T47D (cell line): ENCODE results near the gene LRRC39.
A peak's percentile ranks its signal among the peaks of the same experiment; 100 is the strongest.

ENCODE experiments used
- DNase-seq, 2 experiments: peaks; one replicate each; pipeline versions ENCODE4 v3.0.0 to v3.0.0-alpha.2; 2011 to 2012; ENCODE audit warnings: low read depth in 1 of 2, low spot score in 1 of 2
- JUND ChIP-seq: IDR thresholded peaks from 2 replicates; pipeline ENCODE4 v1.6.1; 2012; ENCODE audit warnings: low read depth
- in situ Hi-C: cut with HindIII; loops from 2 replicates; pipeline ENCODE4 v1.10.0; 2016; ENCODE audit warnings: low sequenced_read_pairs, low pct_unique_long_range_greater_than_20kb

LRRC39 gene

DNA sequence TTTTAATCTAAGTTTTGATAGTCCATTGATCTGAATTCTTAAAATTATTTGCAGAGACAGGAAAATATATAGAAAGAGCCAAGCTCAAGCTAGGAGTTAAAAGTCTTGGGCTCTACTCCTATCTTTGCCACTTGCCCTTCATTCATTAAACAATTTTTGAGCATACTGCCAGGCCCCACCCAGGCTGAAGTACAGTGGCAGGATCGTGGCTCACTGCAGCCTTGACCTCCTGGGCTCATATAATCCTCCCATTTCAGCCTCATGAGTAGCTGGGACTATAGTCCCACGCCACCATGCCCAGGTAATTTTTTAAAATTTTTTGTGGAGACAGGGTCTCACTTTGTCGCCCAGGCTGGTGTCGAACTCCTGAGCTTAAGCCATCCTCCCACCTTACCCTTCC, 36.9 kb downstream of the LRRC39 start:
- in situ Hi-C loops, result no loop called here
- DNase-seq, result no peak
- TF ChIP-seq JUND, result no peak

DNA sequence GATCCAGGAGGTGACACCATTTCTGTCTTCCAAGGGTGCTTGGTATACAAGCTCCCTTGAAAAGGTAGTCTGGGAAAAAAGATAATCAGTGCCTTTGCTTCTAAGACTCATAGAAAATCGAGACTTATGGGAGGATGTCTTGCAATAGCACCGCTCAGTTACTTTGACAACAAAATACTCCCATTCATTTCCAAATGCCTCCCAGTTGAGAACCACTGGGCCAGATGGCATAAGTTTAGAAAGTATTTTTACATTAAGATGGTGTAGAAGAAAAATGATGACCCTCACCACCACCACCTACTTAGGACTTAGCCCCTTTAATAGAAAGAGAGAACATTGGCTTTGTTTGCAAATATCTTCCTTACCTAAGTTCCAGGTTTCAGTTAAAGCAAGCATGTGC, 40.5 kb downstream of the LRRC39 start:
- no peak for TF ChIP-seq JUND
- DNase-seq, result no peak
- in situ Hi-C loops, result no loop called here

DNA sequence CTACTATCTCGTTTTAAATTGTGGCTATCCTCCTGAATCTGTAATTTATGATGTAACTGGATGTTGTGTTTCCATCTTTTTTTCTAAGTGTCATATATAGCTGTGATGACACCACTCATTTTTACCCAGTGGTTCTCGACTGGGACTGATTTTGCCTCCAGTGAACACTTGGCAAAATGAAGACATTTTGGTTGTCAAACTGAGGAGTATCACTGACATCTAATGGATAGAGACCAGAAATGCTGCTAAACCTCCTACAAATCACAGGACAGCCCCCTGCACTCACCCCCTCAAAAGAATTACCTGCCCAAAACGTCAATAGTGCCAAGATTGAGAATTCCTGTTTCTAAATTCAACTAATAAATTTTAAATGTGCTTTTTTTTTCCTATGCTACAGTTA, 43.2 kb downstream of the LRRC39 start:
- in situ Hi-C loops, result no loop called here

DNA sequence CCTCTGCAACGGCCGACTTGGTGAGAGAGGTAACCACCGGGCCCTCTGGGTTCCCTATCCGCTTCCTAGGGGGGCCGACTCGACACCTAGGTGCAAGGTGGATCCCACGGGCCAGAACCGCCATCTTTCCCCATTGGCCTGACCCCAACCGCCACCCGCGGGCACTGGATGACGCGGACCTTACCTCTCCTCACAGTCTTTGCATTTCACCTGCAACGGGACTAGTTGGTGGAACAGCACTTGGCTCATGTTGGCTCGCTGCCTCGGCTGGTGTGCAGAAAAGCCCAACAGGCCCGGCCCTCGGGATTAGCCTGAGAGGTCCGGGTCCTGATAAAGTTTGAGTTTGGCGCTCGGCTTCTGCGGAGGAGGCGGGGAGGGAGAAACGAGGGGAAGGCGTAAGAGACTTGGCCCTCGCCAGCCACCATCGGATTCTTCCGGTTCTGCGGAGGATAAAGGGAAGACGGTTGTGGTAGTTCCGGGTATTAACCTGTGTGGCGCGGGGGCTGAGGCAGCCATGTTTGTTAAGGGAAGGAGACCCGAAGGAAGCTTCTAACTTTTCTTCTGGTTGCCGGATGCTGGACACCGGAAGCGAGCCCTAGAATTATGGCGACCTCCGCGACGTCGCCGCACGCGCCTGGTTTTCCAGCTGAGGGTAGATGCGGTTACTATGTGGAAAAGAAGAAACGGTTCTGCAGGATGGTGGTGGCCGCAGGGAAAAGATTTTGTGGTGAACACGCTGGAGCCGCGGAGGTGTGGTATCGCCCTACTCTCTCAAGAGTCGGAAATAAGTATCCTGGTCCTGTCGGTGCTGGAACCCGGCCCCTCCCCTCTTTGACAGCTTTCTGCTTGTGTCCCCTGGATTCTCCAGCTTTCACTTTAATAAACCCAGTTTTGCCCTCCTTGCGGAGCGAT, 45.2 kb downstream of the LRRC39 start, which contains the start of the genes SASS6 and TRMT13:
TSS of gene SASS6 (minus strand) at position 365 of the 912 bp plus-strand sequence. CDS start at position 249, 116 bp downstream.
TSS of gene TRMT13 (plus strand) at position 598 of the 912 bp plus-strand sequence. CDS start at position 604, 6 bp downstream.
- DNase-seq, result peak; percentile 42 to 97
- in situ Hi-C loops, result no loop called here
- no peak for TF ChIP-seq JUND

More for the DNA sequence above, 43.2 kb downstream of the LRRC39 start:
- TF ChIP-seq JUND, result no peak
- no peak for DNase-seq

DNA sequence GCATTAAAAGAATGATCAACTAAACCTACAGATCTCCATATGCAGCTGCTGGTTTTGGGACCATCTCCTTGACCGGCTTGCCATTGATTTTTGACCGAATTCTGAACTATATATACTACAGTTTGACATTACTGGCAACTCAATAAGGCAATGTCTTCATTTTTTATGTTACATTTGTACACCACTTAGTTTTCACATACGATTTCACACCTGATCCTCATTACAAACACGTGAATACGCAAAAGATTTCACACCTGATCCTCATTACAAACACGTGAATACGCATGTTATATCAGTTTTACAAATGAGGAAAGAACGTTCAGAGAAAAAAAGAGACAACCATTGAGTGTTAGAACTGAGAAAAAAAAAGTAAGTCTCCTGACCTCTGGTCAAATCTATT, 46.4 kb downstream of the LRRC39 start:
- in situ Hi-C loops, result no loop called here
- DNase-seq, result no peak
- no peak for TF ChIP-seq JUND

DNA sequence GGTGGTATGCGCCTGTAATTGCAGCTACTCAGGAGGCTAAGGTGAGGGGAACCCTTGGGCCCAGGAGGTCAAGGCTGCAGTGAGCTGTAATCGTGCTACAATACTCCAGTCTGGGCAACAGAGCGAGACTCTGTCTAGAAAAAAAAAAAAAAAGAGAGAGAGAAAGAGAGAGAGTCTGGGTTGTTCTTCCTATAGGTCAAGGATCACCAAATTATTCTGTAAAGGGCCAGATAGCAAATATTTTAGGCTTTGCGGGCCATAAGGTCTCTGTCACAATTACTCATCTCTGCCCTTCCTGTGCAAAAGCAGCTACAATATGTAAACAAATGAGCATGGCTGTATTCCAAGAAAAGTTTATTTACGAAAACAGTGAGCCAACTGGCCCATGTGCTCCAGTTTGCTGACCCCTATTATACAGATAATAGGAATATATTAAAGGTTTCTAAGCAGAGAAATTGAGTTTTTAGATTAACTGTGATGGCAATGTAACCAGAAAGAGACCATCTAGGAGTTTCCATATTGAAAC, 47.4 kb downstream of the LRRC39 start:
- no peak for DNase-seq
- TF ChIP-seq JUND, result no peak
- in situ Hi-C loops, result no loop called here

DNA sequence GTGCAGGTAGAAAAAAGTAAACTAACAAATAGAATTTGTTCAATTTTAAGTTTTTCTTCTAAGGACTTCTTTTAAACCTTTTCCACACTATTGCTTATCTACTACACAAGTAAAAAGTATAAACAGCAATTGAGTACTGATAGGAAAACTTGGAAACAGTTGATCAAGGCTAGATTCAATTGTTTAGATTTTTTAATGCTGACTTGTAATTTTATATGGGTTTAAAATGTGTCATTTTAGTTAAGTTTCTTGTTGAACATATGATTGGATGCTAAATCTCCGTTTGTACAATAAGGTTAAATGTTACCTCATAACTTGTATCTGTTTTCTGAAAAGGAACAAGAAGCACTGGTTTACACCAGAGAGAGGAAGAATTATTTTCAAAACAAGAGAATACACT, 50.8 kb downstream of the LRRC39 start:
- no peak for DNase-seq
- no peak for TF ChIP-seq JUND
- in situ Hi-C loops, result no loop called here

DNA sequence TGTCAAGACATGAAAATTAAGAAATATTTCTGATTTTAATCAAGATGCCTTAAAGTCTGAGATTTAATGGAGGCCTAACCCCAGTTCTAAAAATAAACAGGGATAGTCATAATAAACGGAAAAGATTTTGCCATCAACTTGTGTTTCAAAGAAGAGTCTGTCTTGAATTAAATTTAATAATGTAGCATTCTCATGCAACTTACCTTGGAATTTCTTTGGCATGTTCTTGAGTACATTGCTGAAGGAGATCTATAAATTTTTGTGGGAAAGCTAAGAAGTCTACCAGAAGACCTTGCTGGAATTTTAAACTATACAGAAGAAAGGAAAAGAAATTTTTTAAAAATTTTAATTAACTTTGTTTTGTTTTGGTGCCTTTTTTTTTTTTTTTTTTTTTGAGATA, 55.9 kb downstream of the LRRC39 start:
- in situ Hi-C loops, result no loop called here
- no peak for TF ChIP-seq JUND
- DNase-seq, result no peak

DNA sequence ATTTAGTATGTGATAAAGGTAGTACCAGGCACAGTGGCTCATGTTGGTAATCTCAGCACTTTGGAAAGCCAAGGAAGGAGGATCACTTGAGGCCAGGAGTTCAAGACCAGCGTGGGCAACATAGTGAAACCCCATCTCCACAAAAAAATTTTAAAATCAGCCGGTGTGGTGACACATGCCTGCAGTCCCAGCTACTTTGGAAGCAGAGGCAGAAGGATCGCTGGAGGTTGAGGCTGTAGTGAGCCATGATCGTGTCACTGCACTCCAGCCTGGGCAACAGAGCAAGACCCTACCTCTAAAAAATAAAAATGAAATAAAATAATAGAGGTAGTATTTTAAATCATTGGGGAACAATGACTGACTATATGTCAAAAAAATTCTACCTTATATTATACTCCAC, 62.5 kb downstream of the LRRC39 start:
- in situ Hi-C loops, result no loop called here
- TF ChIP-seq JUND, result no peak
- DNase-seq, result no peak

DNA sequence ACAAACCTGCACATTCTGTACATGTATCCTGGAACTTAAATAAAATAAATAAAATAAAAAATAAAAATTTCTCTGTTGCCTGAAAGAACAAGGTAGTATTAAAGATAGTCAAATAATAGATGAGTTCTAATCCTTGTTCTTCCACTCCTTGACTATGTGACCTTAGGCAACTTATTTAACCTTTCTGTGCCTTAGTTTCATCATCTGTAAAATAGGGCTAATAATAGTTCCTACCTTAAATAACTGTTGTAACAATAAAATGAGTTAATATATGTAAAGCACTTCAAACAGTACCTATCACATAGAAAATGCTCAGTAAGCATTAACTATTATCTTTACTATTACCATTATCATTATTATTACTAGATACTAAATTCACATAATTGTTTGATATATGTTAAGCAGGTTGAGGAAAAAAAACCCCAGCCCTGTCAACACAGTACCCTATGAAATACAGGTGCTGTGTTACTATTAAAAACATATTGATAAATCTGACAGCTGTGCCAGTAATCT, 68.4 kb downstream of the LRRC39 start:
- TF ChIP-seq JUND, result no peak
- in situ Hi-C loops, result no loop called here
- no peak for DNase-seq

DNA sequence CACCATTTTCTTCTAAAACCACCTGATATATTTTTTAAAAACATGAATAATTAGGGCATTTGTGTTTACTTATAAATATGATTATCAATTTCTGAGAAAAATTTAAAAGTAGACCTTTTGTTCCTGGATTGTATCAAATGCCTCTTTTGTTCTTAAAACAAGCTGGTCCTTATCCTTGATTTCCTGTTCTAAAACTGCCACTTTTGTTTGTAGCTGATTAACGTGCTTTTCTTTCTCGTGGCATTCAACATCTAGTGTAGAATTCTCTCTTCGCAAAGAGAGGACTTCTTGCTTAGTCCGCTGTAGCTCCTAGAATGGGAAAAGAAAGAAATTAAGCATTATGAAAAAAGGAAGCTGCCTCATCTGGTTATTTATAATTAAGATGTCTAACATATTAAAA, 70.4 kb downstream of the LRRC39 start:
- TF ChIP-seq JUND, result no peak
- no peak for DNase-seq
- in situ Hi-C loops, result no loop called here

DNA sequence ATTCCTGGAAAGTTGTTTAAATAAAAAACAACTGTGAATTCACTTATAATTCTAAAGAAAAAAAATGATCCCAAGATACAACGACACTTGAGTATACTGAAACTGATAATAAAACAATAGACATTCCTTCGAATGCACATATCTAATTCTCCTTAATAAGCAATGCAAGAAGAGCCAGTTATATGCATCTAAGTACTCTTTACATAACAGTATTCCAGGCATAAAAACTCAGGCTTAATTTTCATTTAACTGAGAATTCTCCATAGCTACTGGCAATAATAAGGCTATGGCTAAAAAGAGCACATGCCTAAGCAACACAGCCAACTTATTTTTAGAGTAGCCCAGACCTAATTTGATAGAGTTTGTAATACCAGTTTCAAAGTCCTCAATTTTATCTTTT, 76.5 kb downstream of the LRRC39 start:
- DNase-seq, result no peak
- in situ Hi-C loops, result no loop called here
- no peak for TF ChIP-seq JUND

DNA sequence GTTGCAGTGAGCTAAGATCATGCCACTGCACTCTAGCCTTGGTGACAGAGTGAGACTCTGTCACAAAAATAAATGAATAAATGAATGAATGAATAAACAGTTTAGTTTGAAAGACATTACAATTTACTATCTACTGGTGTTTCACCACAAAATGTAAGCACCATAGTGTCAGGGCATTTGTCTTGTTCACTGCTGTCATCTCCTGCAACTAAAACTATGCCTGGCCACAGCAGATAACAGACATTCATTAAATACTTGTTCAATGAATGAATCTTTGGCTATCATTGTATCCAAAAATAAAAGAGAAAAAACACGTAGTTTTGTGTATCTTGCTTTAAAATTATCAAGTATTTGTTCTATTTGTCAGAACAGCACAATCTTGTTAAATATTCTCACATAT, 77.9 kb downstream of the LRRC39 start:
- no peak for TF ChIP-seq JUND
- in situ Hi-C loops, result no loop called here
- DNase-seq, result no peak
